ENCODE data around the gene SHB.

SHB gene

DNA sequence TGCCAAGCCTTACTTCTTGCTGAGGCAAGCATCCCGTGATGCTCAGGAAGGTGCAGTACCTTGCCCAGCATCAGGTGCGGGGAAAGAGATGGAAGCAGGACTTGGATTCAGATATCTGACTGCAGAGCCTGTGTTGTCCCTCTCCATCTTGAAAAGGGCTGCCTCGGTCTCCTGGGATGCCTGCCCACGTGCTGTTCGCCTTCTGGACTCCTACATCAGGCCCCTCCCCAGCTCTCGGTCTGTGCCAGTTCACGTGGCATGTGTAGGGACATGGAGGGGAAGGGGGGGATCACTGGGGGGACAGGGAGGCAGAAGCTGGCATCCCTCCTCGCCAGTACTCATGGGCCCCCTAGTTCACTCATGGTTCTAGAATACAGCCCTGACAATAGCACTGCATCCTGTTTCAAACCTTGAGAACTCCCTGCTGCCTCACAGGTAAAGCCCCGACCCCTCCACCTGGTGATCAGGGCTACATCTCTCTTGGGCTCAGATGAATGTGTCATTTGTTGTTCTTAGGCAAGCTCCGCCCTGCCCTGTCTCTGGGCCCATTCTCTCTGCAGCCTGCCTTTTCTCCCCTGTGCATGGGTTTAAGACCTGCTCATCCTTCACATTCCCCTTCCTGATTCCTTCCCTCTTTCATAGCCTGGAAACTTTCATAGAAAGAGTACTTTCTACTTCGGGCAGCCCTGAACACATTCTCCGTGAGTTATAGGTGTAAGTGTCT lies 126.2 kb downstream of the SHB start:
- no peak for TF ChIP-seq CTCF (IDR thresholded peaks at IDR 0.05; ENCODE audit: low read depth, low read length, missing control alignments)
- in situ Hi-C loops (cut with HindIII; ENCODE audit: low sequenced_read_pairs), result no loop called here
- no peak for DNase-seq (ENCODE audit: low read depth)
- no peak overlapping the region for H3K4me3 ChIP-seq (ENCODE audit: low read depth, low read length)

DNA sequence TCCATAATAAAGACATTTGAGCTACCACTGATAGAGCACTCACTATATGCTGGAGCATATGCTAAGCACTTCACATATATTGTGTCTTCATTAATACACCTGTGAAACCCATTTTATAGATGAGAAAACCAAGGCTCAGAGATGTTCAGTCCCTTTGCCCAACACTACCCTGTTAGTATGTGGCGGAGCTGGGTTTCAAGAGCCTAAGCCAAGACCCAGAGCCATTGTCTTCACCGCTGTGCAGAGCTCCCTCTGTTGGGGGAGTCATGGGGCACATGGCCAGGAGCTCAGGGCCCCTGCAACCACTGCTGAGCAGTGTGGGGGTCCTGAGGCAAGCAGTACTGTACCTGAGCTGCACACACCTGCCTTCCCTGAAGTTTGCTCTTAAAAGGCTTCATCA lies 127.8 kb downstream of the SHB start:
- in situ Hi-C loops (cut with HindIII; ENCODE audit: low sequenced_read_pairs), result no loop called here
- no peak for TF ChIP-seq CTCF (IDR thresholded peaks at IDR 0.05; ENCODE audit: low read depth, low read length, missing control alignments)
- no peak for DNase-seq (ENCODE audit: low read depth)
- H3K4me3 ChIP-seq (ENCODE audit: low read depth, low read length), result no peak overlapping the region

DNA sequence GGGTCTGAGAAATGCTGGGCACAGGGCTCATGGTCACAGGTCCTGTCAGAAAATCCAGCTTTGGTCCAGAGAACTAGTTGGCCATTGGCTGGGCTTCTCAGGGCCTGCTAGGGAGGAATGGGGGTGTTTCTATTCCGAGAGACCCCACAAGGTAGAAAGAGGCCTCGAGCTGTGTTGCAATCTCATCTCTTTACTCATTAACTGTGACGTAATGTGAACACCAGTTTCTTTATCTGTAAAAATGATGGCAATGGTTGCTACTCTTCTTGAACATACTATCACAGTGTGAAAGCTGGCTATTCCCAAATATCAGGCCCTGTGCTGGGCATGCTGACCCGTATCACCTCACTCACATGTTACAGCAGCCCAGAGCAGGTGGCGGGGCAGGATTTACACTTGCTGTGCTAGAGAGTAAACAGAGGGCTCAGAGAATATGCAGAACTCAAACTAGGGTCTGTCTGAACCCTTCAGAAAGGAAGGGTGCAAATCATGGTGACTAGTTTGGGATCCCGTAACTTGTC lies 129.4 kb downstream of the SHB start:
- no peak for DNase-seq (ENCODE audit: low read depth)
- TF ChIP-seq CTCF (IDR thresholded peaks at IDR 0.05; ENCODE audit: low read depth, low read length, missing control alignments), result no peak
- H3K4me3 ChIP-seq (ENCODE audit: low read depth, low read length), result no peak overlapping the region
- in situ Hi-C loops (cut with HindIII; ENCODE audit: low sequenced_read_pairs), result no loop called here

DNA sequence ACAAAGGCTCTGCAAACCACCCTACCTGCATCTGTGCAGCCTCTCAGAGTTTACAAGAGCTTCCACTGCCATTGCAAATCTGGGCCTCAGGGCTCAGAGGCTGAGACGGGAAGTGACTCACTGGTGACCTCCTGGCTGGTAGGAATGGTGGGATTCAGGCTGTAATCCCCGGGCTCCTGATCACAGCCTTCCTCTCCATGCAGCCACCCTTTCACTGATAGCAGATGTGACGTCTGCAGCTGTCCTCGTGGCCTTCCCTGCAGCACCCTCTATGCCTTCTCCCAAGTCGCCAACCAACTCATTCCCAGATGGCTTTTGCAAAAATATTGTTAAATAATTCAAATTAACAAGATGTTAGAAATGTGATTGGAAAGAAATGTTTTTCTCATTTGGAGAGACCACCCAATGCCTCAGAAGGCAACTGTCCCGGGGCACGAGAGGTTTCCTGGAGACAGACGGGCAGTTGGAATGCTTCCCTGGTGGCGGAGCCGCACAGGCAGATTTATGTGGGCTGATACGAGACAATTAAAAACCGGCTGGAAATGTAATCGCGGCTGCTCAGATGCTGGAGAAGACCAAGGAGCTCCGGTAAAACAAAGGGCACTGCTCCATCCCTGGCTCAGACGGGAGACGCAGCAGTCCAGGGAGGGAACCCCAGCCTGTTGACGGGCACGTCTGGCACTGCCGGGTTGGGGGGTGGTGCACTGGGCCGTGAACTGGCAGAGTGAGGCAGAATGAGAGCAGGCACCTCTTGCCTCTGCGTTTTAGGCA lies 130.7 kb downstream of the SHB start:
- no peak for TF ChIP-seq CTCF (IDR thresholded peaks at IDR 0.05; ENCODE audit: low read depth, low read length, missing control alignments)
- in situ Hi-C loops (cut with HindIII; ENCODE audit: low sequenced_read_pairs), result no loop called here
- no peak for DNase-seq (ENCODE audit: low read depth)
- no peak overlapping the region for H3K4me3 ChIP-seq (ENCODE audit: low read depth, low read length)

DNA sequence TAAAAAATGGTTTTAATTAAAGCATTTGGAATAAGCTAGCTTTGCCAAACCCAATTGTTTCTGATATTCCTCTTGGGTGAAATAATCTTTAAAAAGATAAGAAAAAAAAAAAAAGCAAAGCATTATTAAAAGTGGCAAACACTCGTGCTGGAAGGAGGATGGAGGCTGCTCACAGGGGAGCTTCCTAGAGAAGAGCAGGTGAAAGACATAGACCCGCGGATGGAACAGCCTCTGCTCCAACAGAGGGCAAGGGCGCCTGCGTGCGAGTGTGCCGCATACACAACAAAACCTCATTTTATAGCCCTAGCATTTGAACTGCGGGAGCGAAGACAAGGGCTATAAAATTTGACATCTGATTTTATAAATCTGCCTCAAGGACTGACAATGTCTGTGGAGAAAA lies 131.7 kb downstream of the SHB start:
- no peak for DNase-seq (ENCODE audit: low read depth)
- TF ChIP-seq CTCF (IDR thresholded peaks at IDR 0.05; ENCODE audit: low read depth, low read length, missing control alignments), result no peak
- in situ Hi-C loops (cut with HindIII; ENCODE audit: low sequenced_read_pairs), result no loop called here
- H3K4me3 ChIP-seq (ENCODE audit: low read depth, low read length), result no peak overlapping the region

GRCh38 chr9:37936965-37937364 lies 132.1 kb downstream of the SHB start:
- in situ Hi-C loops (cut with HindIII; ENCODE audit: low sequenced_read_pairs), result no loop called here
- DNase-seq (ENCODE audit: low read depth), result no peak
- TF ChIP-seq CTCF (IDR thresholded peaks at IDR 0.05; ENCODE audit: low read depth, low read length, missing control alignments), result no peak
- no peak overlapping the region for H3K4me3 ChIP-seq (ENCODE audit: low read depth, low read length)
